GM18517 (cell line): Measurements from ENCODE around the gene UTY.

ENCODE experiments used
- ATAC-seq: cut with Tn5 transposase; IDR thresholded peaks from one replicate; pipeline ENCODE4 v1.9.1; 2021; ENCODE audit warnings: mild to moderate bottlenecking, moderate library complexity; ENCODE audit not compliant: unreplicated experiment

UTY gene

GRCh38 chrY:13416869-13417661, 62.8 kb downstream of the UTY start:
- no peak for ATAC-seq

GRCh38 chrY:13415556-13415955, 64.3 kb downstream of the UTY start:
- no peak for ATAC-seq

- no peak for ATAC-seq
These were observed 81.0 kb downstream of the UTY start for GRCh38 chrY:13398876-13399275.

- no peak for ATAC-seq
These were observed 98.6 kb downstream of the UTY start for GRCh38 chrY:13381110-13381683.

GRCh38 chrY:13370868-13371800, 108.7 kb downstream of the UTY start:
- ATAC-seq = no peak

- ATAC-seq = no peak
These were observed 109.6 kb downstream of the UTY start for GRCh38 chrY:13370245-13370644.

GRCh38 chrY:13368513-13368845, 111.4 kb downstream of the UTY start:
- ATAC-seq = no peak

GRCh38 chrY:13363641-13364040, 116.2 kb downstream of the UTY start:
- no peak for ATAC-seq

- ATAC-seq = no peak
These were observed 117.2 kb downstream of the UTY start for GRCh38 chrY:13362662-13363061.

- ATAC-seq = no peak
These were observed 117.9 kb downstream of the UTY start for GRCh38 chrY:13361656-13362636.

GRCh38 chrY:13351443-13351842, 128.4 kb downstream of the UTY start:
- ATAC-seq = no peak

GRCh38 chrY:13347106-13347505, 132.7 kb downstream of the UTY start:
- ATAC-seq = no peak

- no peak for ATAC-seq
These were observed 134.3 kb downstream of the UTY start for GRCh38 chrY:13345549-13345948.

- no peak for ATAC-seq
These were observed 136.4 kb downstream of the UTY start for GRCh38 chrY:13343307-13343946.

GRCh38 chrY:13339939-13340338, 139.9 kb downstream of the UTY start:
- ATAC-seq = no peak

GRCh38 chrY:13339381-13339780, 140.5 kb downstream of the UTY start:
- no peak for ATAC-seq

- ATAC-seq = no peak
These were observed 141.1 kb downstream of the UTY start for GRCh38 chrY:13338711-13339110.

GRCh38 chrY:13337934-13338333, 141.9 kb downstream of the UTY start:
- ATAC-seq = no peak

GRCh38 chrY:13333791-13334190, 146.0 kb downstream of the UTY start:
- no peak for ATAC-seq

- ATAC-seq = no peak
These were observed 149.2 kb downstream of the UTY start for GRCh38 chrY:13330651-13331050.
